Testis (tissue), 2 donors: ENCODE results near the gene S100A10.

ENCODE experiments used
- POLR2A ChIP-seq: fragments of 450-650 bp; IDR thresholded peaks from one replicate; pipeline ENCODE4 v1.6.1; 2017; ENCODE audit warnings: antibody characterized with exemption, mild to moderate bottlenecking, moderate library complexity
- TF ChIP-seq, protein P1 (sequence below), 3 experiments: fragments of 450-650 bp in 2 of 3; fragments of 200-600 bp in 1 of 3; sonication (generic) in 1 of 3; IDR thresholded peaks; one replicate each; pipeline ENCODE4 v1.5.1; 2016 to 2019; ENCODE audit warnings: antibody characterized with exemption in 3 of 3, mild to moderate bottlenecking in 2 of 3, moderate library complexity in 1 of 3

GRCh38 chr1:151977662-151978230 lies 15.9 kb downstream of the S100A10 start:
- TF ChIP-seq, protein P1, sequence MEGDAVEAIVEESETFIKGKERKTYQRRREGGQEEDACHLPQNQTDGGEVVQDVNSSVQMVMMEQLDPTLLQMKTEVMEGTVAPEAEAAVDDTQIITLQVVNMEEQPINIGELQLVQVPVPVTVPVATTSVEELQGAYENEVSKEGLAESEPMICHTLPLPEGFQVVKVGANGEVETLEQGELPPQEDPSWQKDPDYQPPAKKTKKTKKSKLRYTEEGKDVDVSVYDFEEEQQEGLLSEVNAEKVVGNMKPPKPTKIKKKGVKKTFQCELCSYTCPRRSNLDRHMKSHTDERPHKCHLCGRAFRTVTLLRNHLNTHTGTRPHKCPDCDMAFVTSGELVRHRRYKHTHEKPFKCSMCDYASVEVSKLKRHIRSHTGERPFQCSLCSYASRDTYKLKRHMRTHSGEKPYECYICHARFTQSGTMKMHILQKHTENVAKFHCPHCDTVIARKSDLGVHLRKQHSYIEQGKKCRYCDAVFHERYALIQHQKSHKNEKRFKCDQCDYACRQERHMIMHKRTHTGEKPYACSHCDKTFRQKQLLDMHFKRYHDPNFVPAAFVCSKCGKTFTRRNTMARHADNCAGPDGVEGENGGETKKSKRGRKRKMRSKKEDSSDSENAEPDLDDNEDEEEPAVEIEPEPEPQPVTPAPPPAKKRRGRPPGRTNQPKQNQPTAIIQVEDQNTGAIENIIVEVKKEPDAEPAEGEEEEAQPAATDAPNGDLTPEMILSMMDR (IDR thresholded peaks at IDR 0.05) = no peak
- TF ChIP-seq POLR2A = no peak
